Measurements from ENCODE around the gene TEAD2.

Gene TEAD2

DNA sequence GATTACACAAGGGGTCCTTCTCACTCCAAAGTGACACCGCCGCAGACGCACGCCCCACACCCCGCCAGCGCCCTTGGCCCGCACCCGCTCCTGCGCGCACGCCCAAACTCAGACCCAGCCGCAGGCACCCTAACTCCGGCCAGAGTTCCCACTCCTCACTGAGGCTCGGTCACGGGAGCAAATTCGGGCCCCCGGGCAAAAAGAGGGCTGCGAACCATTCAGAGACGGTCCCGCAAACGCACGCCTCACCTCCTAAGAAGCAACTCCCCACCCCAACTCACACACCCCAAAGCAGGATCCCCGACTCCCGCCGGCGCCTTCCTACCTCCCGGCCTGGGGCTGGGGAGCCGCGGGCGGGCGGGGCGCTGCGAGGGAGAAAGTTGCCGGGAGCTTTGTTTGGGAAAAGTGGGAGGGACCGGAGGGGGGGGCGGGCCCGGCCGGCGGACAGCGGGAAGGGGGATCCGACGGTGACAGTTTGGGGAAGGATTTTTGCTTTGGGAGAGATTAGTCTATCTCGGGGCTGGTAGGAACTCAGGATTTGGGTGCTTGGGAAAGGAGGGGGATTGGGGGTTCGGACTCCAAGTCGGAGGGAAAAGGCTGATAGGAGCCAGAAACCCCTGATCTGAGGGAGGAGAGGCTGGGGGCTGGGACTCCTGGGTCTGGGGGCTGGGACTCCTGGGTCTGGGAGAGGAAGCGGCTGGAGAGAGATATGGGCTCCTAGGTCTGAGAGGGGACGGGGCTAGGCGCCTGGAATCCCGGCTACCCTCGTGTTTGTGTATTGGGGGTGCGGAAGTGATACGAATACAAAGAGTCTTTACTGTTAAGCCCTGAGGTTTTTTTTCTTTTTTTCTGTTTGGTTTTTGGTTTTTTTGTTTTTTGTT is at the start of gene TEAD2:
Gene TEAD2, minus strand, starts transcription at position 369 of the 881 bp plus-strand sequence. CDS start 2,341 bp downstream, outside the sequence.
- peak; percentile 31 for DNase-seq
- Mint-ChIP-seq H3K27ac (no peak within 1 kb of the TSS), H3K4me1 (peaks cover 10% of the 10 kb centered on the region), H3K36me3 (no peaks in the 10 kb centered on the region), H3K4me3 (no peak within 1 kb of the TSS), H3K27me3 (peaks cover 17% of the 10 kb centered on the region), H3K9me3 (no peaks in the 10 kb centered on the region)
- CTCF ChIA-PET = interaction anchor here (1.0 kb wide), 1 partner anchor 80 kb away, joined by 3 read pairs; no protein-coding TSS in a partner anchor

DNA sequence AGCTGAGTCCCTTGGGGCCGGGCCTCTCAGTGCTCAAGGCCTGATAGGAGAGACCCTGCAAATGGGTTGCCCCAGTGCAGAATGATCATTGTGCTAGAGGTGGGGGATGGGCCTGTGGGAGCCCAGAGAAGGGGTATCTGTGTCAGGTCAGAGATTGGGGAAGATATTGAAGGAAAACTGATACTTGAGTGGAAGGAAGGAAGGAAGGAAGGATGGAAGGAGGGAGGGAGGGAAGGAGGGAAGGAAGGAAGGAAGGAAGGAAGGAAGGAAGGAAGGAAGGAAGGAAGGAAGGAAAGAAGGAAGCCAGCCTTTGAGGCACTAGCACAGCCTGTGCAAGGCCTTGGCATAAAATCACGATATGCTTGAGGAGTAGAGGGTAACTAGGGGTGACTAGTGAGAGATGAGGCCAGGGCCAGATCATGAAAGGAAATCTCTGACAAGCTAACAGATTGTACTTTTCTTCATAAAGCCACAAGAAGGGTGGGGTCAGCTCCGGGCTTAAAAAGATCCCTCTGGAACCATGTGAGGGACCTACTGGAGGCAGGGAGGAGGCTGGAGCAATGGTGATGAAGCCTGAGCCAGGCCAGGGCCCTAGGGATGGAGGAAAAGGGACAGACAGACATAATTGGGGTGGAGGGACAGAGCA is 49.6 kb upstream of the TEAD2 start:
- Mint-ChIP-seq H3K27me3 (peaks cover 44% of the 10 kb centered on the region), H3K36me3 (no peaks in the 10 kb centered on the region), H3K27ac (no peak overlapping the region), H3K4me3 (no peak overlapping the region), H3K9me3 (no peaks in the 10 kb centered on the region), H3K4me1 (peaks cover 63% of the 10 kb centered on the region)
- CTCF ChIA-PET = interaction anchor here (0.7 to 1.3 kb wide), 3 partner anchors 10 to 20 kb away, joined by 3 to 7 read pairs (median 3); partner anchors contain the start of gene GFY
- DNase-seq = no peak

DNA sequence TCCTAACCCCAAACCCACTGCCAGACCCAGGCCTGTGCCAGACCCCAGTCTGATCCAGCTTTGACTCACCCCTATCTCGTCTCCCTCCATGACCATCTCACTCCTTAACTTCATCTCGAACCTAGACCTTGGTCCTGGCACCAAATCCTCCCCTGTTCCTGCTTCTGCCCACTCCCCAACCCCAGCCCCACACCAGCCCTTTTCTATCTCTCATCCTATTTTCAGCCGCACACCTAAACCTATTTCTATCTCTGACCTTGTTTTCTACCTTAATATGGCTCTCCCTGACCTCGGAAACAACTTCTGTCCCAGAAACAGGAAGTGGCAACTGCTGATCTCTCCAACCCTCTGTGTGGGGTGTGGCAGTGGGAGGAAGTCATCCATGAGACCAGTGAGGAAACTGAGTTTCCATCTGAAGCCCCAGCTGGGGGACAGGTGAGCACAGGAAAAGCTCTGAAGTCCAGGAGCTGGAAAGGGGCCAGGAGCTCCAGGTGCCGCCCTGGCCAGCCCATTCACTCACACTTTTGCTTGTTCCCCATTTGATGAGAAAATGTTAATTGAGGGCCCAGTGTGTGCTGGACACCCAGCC is 47.3 kb upstream of the TEAD2 start:
- Mint-ChIP-seq H3K27ac (peak overlapping the region; percentile 84), H3K9me3 (no peaks in the 10 kb centered on the region), H3K27me3 (peaks cover 26% of the 10 kb centered on the region), H3K4me1 (peaks cover 73% of the 10 kb centered on the region), H3K36me3 (no peaks in the 10 kb centered on the region), H3K4me3 (peak overlapping the region; percentile 50)
- CTCF ChIA-PET = interaction anchor here (0.6 to 2.1 kb wide), 6 partner anchors 9 to 64 kb away, joined by 3 to 8 read pairs (median 4); no protein-coding TSS in a partner anchor
- peak; percentile 57 for DNase-seq

DNA sequence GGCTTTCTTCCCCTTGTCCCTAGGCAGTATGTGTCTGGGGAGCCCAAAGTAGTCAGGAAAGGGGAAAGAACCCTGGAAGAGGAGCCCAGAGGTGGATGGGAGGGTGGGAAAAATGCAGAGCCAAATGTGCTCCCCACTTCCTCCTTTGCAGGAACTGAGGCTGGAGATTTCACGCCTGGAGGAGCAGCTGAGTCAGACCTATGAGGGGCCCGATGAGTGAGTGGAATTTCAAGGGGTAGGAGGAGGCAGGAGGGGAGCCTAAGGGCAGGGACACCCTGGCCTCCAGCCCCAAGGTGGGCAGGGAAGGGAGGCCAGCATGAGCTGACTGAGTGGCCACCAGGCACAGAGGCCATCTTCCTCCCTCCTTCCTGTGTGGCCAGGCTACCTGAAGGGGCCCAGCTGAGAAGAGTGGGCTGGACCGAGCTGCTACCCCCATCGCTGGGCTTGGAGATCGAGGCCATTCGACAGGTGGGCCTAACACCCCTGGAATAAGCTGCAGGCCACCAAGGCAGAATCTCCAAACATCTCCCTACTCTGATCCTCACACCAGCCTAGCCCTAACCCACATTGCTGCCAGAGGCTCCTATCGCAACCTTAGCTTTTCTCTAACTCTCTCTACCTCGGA is 46.7 kb upstream of the TEAD2 start:
- DNase-seq = no peak

DNA sequence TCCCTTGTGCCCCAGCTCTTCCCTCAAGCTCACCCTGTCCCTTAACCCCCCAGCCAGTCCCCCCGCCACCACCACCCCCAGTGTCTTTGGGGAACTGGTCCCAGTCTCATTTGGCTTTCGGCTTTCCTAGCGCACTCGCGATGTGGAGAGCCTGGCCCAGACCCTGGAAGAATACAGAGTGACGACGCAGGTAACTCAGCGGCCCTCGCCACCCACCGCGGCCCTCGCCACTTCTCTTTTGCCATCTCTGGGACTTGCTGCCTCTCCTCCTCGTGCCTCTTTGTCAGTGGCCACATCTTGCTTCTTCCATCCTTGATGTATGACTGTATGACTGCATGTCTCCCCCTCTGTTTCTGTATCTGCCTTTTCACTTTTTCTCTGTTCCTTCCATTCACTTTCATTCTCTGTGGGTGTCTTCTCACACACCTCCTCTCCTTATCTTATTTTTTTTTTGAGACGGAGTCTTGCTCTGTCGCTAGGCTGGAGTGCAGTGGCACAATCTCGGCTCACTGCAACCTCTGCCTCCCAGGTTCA is 45.3 kb upstream of the TEAD2 start:
- Mint-ChIP-seq H3K9me3 (no peaks in the 10 kb centered on the region), H3K27ac (no peak overlapping the region), H3K36me3 (no peaks in the 10 kb centered on the region), H3K4me3 (no peak overlapping the region), H3K27me3 (peaks cover 25% of the 10 kb centered on the region), H3K4me1 (peaks cover 79% of the 10 kb centered on the region)
- no peak for DNase-seq
- CTCF ChIA-PET = interaction anchor here (1.7 kb wide), 1 partner anchor 16 kb away, joined by 3 read pairs; no protein-coding TSS in a partner anchor

More for the DNA sequence above, 46.7 kb upstream of the TEAD2 start:
- H3K9me3 Mint-ChIP-seq = no peaks in the 10 kb centered on the region
- peak overlapping the region; percentile 50 for H3K4me3 Mint-ChIP-seq
- peaks cover 28% of the 10 kb centered on the region for H3K27me3 Mint-ChIP-seq
- CTCF ChIA-PET = interaction anchor here (0.9 to 2.1 kb wide), 4 partner anchors 12 to 65 kb away, joined by 3 to 8 read pairs (median 6); no protein-coding TSS in a partner anchor
- peak overlapping the region; percentile 84 for H3K27ac Mint-ChIP-seq
- peaks cover 73% of the 10 kb centered on the region for H3K4me1 Mint-ChIP-seq
- H3K36me3 Mint-ChIP-seq = no peaks in the 10 kb centered on the region

DNA sequence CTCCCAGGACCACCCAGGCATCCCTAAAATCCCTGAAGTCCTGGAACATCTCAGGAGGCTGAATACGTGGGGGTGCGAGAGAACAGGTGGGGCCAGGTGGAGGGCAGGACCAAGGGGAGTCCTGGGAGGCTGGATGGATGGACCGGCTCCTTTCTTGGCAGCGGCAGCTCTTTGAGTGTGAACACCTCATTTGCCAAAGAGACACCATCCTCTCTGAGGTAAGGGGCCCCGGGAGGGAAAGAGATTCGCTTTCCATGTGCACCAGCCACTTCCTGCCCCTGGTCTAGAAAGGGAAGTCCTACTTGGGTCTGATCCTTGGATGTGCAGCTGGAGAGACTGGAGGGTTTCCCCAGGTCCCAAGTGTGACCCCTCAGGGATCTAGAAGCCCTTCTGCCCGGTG is 44.9 kb upstream of the TEAD2 start:
- H3K9me3 Mint-ChIP-seq = no peaks in the 10 kb centered on the region
- no peak for DNase-seq
- no peak overlapping the region for H3K4me3 Mint-ChIP-seq
- no peak overlapping the region for H3K27ac Mint-ChIP-seq
- peaks cover 20% of the 10 kb centered on the region for H3K27me3 Mint-ChIP-seq
- H3K4me1 Mint-ChIP-seq = peaks cover 74% of the 10 kb centered on the region
- no peaks in the 10 kb centered on the region for H3K36me3 Mint-ChIP-seq
- CTCF ChIA-PET = interaction anchor here (0.6 to 1.7 kb wide), 5 partner anchors 13 to 66 kb away, joined by 3 to 6 read pairs (median 4); partner anchors contain the start of genes FLT3LG and PTH2

DNA sequence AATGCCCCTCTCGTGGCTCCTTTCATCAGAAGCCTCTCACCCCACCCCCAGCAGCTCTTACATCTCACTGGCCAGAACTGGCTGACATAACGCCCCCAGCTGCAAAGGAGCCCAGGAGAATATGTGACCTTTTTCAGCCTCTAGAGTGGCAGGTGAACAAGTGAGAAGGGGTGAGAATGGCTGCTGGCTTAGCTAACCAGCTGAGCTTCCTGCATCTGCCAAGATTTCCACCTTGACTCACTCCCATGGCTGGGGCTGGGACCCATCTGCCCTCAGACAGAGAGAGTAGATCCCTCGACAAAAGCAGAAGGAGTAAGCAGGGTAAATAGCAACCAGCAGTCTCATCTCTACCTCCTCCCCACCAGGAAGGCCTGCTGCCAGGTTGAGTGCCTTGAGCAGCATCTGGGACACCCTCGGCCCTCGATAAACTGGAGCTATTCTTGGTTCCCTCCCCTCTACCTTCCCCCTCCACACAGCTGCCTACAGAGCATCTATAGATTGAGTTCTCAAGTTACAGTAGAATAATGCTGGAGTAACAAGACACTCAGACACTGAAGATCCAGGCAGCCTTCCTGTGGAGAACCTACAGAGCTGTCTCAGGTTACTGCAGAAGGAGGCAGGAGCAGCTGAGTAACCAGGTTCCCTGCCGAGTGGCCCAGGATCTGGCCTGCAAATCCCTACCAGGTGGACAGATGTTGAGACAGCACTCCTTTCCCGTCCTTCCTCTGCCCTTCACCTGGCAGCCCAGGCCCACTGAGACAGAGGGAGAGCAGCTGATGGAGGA is 41.4 kb upstream of the TEAD2 start:
- no peak overlapping the region for H3K27ac Mint-ChIP-seq

DNA sequence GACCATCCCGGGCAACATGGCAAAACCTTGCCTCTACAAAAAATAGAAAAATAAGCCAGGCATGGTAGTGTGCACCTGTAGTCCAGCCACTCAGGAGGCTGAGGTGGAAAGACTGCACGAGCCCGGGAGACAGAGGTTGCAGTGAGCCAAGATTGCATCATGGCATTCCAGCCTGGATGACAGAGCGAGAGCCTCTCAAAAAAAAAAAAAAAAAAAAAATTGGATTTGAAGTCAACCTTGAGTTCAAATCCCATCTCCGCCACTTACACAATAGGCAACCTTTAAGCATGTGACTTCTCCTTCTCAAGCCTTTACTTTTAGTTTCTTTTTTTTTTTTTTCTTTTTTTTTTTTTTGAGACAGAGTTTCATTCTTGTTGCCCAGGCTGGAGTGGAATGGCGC is 37.8 kb upstream of the TEAD2 start:
- Mint-ChIP-seq H3K36me3 (no peaks in the 10 kb centered on the region), H3K27me3 (peaks cover 69% of the 10 kb centered on the region), H3K9me3 (no peaks in the 10 kb centered on the region), H3K4me1 (peaks cover 41% of the 10 kb centered on the region), H3K4me3 (no peak overlapping the region), H3K27ac (no peak overlapping the region)
- DNase-seq = no peak
- CTCF ChIA-PET = no interaction called here

More for the DNA sequence above, 41.4 kb upstream of the TEAD2 start:
- Mint-ChIP-seq H3K9me3 (no peaks in the 10 kb centered on the region), H3K4me1 (peaks cover 53% of the 10 kb centered on the region), H3K27me3 (peaks cover 38% of the 10 kb centered on the region), H3K4me3 (no peak overlapping the region), H3K36me3 (no peaks in the 10 kb centered on the region)
- DNase-seq = no peak
- CTCF ChIA-PET = interaction anchor here (0.6 to 1.4 kb wide), 6 partner anchors 8 to 205 kb away, joined by 3 to 8 read pairs (median 3); no protein-coding TSS in a partner anchor

DNA sequence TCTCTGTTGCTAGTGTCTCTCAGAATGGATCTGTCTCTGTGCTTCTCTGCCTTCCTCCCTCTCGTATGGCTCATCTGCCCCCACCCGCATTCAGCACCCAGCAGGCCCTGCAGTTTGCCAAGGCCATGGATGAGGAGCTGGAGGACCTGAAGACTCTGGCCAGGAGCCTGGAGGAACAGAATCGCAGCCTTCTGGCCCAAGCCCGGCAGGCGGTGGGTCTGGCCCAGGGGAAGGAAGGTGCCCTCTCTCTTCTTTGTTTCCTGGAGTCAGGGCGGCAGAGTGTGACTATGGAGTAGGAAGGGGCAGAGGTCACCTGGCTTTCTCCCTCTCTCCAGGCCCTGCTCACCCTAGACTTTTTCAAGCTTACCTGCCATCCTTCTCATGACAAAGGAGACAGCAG is 36.7 kb upstream of the TEAD2 start:
- no peak overlapping the region for H3K4me3 Mint-ChIP-seq
- no peaks in the 10 kb centered on the region for H3K9me3 Mint-ChIP-seq
- H3K4me1 Mint-ChIP-seq = peaks cover 37% of the 10 kb centered on the region
- no peaks in the 10 kb centered on the region for H3K36me3 Mint-ChIP-seq
- peaks cover 75% of the 10 kb centered on the region for H3K27me3 Mint-ChIP-seq
- CTCF ChIA-PET = no interaction called here
- DNase-seq = no peak
- H3K27ac Mint-ChIP-seq = no peak overlapping the region

DNA sequence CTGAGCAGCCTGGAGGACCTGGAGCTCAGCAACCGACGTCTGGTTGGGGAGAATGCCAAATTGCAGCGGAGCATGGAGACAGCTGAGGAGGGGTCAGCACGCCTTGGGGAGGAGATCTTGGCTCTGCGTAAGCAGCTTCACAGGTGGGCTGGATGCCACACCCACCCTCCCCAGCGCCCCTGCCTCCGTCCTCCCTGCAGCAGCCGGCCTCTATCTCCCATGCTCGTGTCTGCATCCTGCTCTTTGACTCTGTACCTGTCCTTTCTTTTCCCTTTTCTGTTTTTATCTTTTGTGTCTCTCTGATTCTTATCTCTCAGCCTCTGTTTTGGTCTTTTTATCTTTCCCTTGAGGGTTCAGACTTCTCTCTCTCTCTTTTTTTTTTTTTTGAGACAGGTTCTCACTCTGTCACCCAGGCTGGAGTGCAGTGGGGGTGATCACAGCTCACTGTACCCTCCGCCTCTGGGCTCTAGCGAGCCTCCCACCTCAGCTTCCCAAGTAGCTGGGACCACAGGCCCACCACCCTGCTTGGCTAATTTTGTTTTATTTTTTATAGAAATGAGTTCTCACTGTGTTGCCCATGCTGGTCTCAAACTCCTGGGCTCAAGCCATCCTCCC is 35.9 kb upstream of the TEAD2 start:
- no peak for DNase-seq
- Mint-ChIP-seq H3K9me3 (no peaks in the 10 kb centered on the region), H3K4me1 (peaks cover 30% of the 10 kb centered on the region), H3K36me3 (no peaks in the 10 kb centered on the region), H3K27ac (peak overlapping the region; percentile 58), H3K4me3 (no peak overlapping the region), H3K27me3 (peaks cover 76% of the 10 kb centered on the region)
- CTCF ChIA-PET = interaction anchor here (1.4 kb wide), 1 partner anchor 8 kb away, joined by 3 read pairs; no protein-coding TSS in a partner anchor

DNA sequence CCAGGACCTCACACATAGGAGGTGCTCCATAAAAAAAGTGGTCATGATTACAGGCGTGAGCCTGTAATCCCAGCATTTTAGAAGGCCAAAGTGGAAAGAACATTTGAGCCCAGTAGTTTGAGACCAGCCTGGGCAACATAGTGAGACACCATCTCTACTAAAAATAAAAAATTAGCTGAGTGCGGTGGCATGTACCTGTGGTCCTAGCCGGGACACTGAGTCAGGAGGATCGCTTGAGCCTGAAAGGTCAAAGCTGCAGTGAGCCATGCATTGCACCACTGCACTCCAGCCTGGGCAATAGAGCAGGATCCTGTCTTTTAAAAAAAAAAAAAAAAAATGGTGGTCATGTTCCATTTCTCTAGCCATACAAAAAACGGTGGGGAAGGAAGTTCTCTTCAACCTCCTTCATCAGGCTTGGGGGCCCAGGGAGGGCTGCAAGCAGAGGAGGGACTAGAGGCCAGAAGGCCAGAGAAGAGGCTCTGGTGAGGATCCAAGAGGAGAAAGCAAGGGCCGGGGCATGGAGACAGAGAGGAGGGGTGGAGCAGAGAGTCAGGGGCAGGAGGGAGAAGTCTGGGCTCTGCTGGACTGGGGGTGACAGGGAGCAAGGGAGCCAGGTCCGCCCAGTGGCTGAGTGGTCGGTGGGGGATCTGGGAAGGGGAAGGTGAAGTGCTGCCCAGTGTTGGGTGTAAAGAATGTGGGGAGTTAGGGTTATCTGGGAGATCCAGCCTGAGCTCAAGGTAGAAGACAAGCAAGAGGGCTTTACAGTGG is 34.7 kb upstream of the TEAD2 start:
- no peak overlapping the region for H3K27ac Mint-ChIP-seq
- DNase-seq = no peak
- CTCF ChIA-PET = interaction anchor here (1.4 kb wide), 2 partner anchors 9 to 74 kb away, joined by 3 to 4 read pairs; no protein-coding TSS in a partner anchor

More for the DNA sequence above, 34.7 kb upstream of the TEAD2 start:
- H3K27me3 Mint-ChIP-seq = peaks cover 83% of the 10 kb centered on the region
- no peaks in the 10 kb centered on the region for H3K36me3 Mint-ChIP-seq
- H3K4me1 Mint-ChIP-seq = peaks cover 33% of the 10 kb centered on the region
- no peaks in the 10 kb centered on the region for H3K9me3 Mint-ChIP-seq
- H3K4me3 Mint-ChIP-seq = no peak overlapping the region

Data from activated naive CD4-positive, alpha-beta T cell treated with anti-CD3 and anti-CD28 coated beads, Interleukin-2, amount 10 ng/mL, durations not matched to agents 7 days and 5 days (primary cell).